ACHN (cell line): ENCODE results near the gene COL23A1.

Source experiments
- DNase-seq: peaks from one replicate; pipeline ENCODE4 v3.0.0-alpha.2; 2015
- in situ Hi-C: cut with HindIII; loops from 2 replicates; pipeline ENCODE4 v1.10.0; 2017; ENCODE audit warnings: low sequenced_read_pairs, low pct_ligation_motif_present, low pct_unique_long_range_greater_than_20kb

COL23A1 gene

GRCh38 chr5:178540526-178540925 is 49.7 kb downstream of the COL23A1 start:
- DNase-seq = no peak
- in situ Hi-C loops = no loop called here

DNA sequence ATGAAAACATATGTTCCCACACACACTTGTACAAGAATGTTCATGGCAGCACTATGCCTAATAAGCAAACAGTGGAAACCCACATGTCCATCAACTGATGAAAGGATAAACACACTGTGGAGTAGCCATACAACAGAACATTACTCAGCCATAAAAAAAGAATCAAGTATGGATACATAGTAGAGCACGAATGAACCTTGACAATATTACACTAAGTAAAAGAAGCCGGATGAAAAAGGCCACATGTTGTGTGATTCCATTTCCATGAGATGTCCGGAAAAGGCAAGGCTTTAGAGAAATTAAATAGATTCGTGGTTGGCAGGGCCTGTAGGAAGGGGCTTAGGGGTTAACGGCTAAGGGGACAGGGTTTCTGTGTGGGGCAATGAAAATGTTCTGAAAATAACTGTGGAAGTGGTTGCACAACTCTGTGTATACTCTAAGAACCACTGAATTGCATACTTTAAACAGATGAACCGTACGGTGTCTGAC is 51.4 kb downstream of the COL23A1 start:
- DNase-seq = no peak
- in situ Hi-C loops = no loop called here

- no peak for DNase-seq
- in situ Hi-C loops = no loop called here
Observed at GRCh38 chr5:178537467-178538371, 52.5 kb downstream of the COL23A1 start.

- no peak for DNase-seq
- in situ Hi-C loops = no loop called here
Observed at GRCh38 chr5:178536541-178537466, 53.4 kb downstream of the COL23A1 start.

DNA sequence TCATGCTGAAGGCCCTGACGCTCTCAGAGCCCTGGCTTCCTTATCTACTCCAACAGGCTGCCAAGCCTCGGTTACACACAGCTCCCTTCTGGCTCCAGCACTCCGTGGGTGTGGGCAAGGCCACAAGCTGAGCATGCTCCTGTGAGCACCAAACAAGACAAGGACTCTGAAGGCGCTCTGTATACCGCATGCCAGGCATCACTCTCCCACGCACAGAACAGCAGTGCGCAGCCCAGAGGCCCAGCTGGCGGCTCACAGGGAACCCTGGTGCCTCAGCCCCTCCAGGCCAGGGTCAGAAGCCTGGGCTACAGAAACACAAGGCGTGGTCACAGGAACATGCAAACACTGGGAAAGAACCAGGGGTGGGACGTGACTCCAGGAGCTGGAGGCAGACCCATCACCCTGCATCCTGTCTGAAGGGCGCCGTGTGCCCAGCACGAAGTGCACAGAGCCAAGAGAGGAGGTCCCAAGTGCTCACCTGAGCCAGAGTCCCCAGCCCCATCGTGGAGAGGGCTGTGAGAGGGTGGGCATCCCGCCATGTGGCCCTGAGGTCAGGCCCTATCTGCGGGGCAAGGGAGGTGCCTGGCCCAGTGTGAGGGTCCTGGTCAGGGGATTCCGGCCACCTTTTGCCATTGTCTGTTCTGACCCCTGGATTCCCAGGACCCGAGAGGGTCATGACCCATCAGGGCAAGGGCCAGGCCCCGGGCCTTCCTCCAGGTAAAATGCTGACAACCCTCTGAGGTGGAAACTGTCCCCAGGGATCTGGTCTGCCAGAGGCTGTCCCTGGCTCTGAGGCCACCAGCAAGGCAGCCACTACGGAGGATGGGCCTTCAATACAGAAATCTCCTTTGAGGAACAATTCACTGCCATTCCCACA is 54.7 kb downstream of the COL23A1 start:
- no peak for DNase-seq
- in situ Hi-C loops = no loop called here

DNA sequence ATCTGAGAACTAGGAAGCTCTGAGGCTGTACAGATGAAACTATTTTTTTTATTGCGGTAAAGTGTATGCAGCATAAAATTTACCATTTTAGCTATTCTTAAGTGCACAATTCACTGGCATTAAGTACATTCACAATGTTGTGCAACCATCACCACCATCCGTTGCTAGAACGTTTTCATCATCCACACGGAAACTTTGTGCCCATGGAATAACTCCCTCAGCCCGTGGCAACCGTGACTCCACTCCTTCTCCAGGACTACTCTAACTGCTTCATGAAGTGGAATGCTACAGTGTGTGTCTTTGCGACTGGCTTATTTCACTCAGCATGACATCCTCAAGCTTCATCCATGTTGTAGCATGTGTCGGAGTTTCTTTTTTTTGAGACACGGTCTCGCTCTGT is 57.1 kb downstream of the COL23A1 start:
- in situ Hi-C loops = no loop called here

GRCh38 chr5:178532666-178533065 is 57.5 kb downstream of the COL23A1 start:
- no peak for DNase-seq
- in situ Hi-C loops = no loop called here

More for the DNA sequence above, 57.1 kb downstream of the COL23A1 start:
- no peak for DNase-seq

- no peak for DNase-seq
- in situ Hi-C loops = no loop called here
Observed at GRCh38 chr5:178532236-178532635, 58.0 kb downstream of the COL23A1 start.

DNA sequence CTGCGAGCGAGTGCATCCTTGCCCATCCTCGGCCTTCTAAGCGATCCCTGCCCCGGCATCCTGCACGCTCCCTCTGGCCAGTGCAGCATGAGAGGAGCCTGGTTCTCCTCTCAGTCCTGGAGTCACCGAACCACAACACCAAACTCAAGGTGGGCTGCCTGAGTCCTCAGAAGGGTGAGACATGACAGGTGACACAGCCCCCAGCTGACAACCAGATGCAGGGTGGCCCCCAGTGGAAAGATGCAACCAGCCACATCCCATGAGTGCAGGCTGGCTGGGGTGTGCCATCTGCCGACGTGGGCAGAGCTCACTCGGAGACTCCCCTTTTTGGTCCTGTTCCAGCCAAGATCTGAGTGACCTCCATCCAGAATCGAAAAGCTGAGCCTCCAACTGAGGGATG is 58.4 kb downstream of the COL23A1 start:
- in situ Hi-C loops = no loop called here
- DNase-seq = no peak

GRCh38 chr5:178530526-178530925 is 59.7 kb downstream of the COL23A1 start:
- in situ Hi-C loops = no loop called here
- DNase-seq = no peak

DNA sequence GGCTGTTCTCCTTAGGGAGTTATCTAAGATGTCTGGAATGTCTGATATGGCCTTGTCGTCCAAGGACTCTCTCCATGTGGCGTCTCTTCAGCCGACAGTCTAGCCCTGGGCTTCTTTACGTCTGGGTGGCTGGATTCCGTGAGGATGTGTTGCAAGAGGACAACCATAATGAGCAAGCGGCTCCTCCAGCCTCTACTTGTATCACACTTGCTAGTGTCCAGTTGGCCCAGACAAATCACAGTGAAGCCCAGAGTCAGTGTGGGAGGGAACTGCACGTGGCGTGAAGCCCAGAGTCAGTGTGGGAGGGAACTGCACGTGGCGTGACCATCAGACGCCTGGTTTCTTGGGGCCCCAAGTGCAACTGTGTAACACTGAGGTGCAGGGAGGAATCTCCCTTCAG is 61.1 kb downstream of the COL23A1 start:
- no peak for DNase-seq

GRCh38 chr5:178527458-178528307 is 62.5 kb downstream of the COL23A1 start:
- in situ Hi-C loops = no loop called here
- DNase-seq = no peak

More for the DNA sequence above, 61.1 kb downstream of the COL23A1 start:
- in situ Hi-C loops = no loop called here

- in situ Hi-C loops = no loop called here
Observed at GRCh38 chr5:178526773-178527457, 63.3 kb downstream of the COL23A1 start.

GRCh38 chr5:178525906-178526732 is 64.1 kb downstream of the COL23A1 start:
- no peak for DNase-seq
- in situ Hi-C loops = no loop called here

More at GRCh38 chr5:178526773-178527457, 63.3 kb downstream of the COL23A1 start:
- DNase-seq = no peak

DNA sequence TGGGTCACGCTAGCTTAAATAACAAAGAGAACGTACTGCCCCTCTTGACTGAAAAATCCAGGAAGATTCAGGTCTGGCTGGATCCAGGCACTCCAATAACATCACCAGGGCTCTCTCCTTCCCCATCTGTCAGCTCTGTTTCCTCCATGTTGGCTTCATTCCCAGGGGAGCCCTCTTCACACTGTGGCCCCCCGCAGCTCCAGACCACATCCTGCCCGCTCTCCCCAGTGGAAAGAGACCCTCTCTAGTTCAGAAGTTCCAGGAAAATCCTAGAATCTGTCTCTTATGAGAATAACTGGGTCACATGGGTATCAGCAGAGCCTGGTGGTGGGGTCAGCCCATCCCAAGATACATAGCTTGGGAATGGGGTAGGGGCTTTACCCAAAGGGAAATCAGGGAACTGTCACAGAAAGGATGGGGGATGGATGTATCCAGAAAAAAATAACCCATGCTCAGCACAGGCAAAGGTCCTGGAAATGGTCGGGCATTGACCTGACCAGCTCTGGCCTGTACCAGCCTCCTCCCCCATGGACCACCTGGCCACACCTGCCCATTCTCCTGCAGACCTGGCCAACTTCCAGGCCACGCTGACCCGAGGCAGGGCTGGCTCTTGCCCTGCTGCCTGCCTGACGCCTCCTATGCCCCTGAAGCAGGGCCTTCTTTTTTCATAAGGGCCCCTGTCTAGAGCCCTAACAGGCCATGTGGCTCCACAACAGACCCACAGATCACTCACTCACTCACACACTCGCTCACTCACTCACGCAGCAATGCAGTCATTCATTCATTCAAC is 65.9 kb downstream of the COL23A1 start:
- in situ Hi-C loops = no loop called here
- no peak for DNase-seq
